ENCODE results near the gene FARSB. TPM values are rescaled to one million over a fixed set of nuclear protein-coding genes. Genes with fewer than 3 reads are reported as not detected.

FARSB gene
- polyA plus RNA-seq, 6 donors from 2014 or later = 20.8 to 35.3 (median 30.3) TPM

Other genes with a start within 250 kb of the FARSB start
- under 1 TPM in 2 of 6 donors, not detected in 4; 0.15 to 0.17 TPM for gene SGPP2, start 231.5 kb downstream of the FARSB start, polyA plus RNA-seq (ENCODE audit: low read depth in 6 of 6)
- gene MOGAT1, start 15.6 kb upstream of the FARSB start, polyA plus RNA-seq (ENCODE audit: low read depth in 6 of 6) = not detected
- gene ACSL3, start 204.9 kb upstream of the FARSB start, polyA plus RNA-seq (ENCODE audit: low read depth in 6 of 6) = 10 to 100 TPM; 20.1 to 36.4 (median 29.2) TPM

Data from naive B cell (primary cell).